Chondrocyte (in vitro differentiated cells): ENCODE results near the gene PLA2G2C. TPM values are rescaled to one million over a fixed set of nuclear protein-coding genes. Genes with fewer than 3 reads are reported as not detected.

Source experiments
- DNase-seq: peaks from one replicate; pipeline ENCODE4 v3.0.0; 2021; ENCODE audit warnings: mixed read lengths, low spot score
- H3K27ac Mint-ChIP-seq: one replicate; pipeline ENCODE4 v1.8.0; 2021; ENCODE audit warnings: mild to moderate bottlenecking, moderate library complexity, mixed read lengths; ENCODE audit not compliant: unreplicated experiment
- H3K27me3 Mint-ChIP-seq: 2 replicates; pipeline ENCODE4 v1.8.0; 2021; ENCODE audit warnings: low read depth, mixed read lengths
- H3K36me3 Mint-ChIP-seq: 2 replicates; pipeline ENCODE4 v1.8.0; 2021; ENCODE audit warnings: low read depth, mixed read lengths
- H3K4me1 Mint-ChIP-seq: 2 replicates; pipeline ENCODE4 v1.8.0; 2021; ENCODE audit warnings: low read depth, mild to moderate bottlenecking, mixed read lengths
- H3K4me3 Mint-ChIP-seq: one replicate; pipeline ENCODE4 v1.8.0; 2021; ENCODE audit warnings: mild to moderate bottlenecking, moderate library complexity, mixed read lengths; ENCODE audit not compliant: unreplicated experiment
- H3K9me3 Mint-ChIP-seq: 2 replicates; pipeline ENCODE4 v1.8.0; 2021; ENCODE audit warnings: low read depth, mixed read lengths
- total RNA-seq: library from RNA; stranded (reverse); gene quantifications from 3 replicates; pipeline ENCODE4 v1.2.1, GENCODE V29; 2021
- TF ChIP-seq, protein P1 (sequence below): fragments of 200-600 bp; sonication (generic); IDR thresholded peaks from 2 replicates; pipeline ENCODE4 v1.5.0; 2021; ENCODE audit warnings: antibody characterized with exemption, mild to moderate bottlenecking, moderate library complexity

PLA2G2C gene
- total RNA-seq, 1 donor from 2014 or later: not detected

DNA sequence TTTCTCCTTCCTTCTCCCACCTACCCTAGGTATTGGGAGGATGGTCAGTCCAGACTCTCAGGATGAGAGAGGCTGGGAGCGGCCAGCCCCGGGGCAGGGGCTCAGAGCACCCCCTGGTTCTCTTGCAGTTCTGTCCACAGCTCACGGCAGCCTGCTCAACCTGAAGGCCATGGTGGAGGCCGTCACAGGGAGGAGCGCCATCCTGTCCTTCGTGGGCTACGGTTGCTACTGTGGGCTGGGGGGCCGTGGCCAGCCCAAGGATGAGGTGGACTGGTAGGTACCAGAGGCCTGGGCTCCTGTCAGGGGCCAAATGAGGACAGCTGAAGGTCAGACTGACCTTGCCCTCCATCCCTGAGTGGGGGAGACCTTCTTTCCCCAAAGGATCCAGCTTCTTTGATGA lies 43.0 kb downstream of the PLA2G2C start:
- H3K4me3 Mint-ChIP-seq: no peak overlapping the region
- H3K27me3 Mint-ChIP-seq: peaks cover 25% of the 10 kb centered on the region
- DNase-seq: peak; percentile 66
- TF ChIP-seq, protein P1, sequence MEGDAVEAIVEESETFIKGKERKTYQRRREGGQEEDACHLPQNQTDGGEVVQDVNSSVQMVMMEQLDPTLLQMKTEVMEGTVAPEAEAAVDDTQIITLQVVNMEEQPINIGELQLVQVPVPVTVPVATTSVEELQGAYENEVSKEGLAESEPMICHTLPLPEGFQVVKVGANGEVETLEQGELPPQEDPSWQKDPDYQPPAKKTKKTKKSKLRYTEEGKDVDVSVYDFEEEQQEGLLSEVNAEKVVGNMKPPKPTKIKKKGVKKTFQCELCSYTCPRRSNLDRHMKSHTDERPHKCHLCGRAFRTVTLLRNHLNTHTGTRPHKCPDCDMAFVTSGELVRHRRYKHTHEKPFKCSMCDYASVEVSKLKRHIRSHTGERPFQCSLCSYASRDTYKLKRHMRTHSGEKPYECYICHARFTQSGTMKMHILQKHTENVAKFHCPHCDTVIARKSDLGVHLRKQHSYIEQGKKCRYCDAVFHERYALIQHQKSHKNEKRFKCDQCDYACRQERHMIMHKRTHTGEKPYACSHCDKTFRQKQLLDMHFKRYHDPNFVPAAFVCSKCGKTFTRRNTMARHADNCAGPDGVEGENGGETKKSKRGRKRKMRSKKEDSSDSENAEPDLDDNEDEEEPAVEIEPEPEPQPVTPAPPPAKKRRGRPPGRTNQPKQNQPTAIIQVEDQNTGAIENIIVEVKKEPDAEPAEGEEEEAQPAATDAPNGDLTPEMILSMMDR: no peak
- no peak overlapping the region for H3K27ac Mint-ChIP-seq
- no peaks in the 10 kb centered on the region for H3K4me1 Mint-ChIP-seq
- no peaks in the 10 kb centered on the region for H3K9me3 Mint-ChIP-seq
- no peaks in the 10 kb centered on the region for H3K36me3 Mint-ChIP-seq

DNA sequence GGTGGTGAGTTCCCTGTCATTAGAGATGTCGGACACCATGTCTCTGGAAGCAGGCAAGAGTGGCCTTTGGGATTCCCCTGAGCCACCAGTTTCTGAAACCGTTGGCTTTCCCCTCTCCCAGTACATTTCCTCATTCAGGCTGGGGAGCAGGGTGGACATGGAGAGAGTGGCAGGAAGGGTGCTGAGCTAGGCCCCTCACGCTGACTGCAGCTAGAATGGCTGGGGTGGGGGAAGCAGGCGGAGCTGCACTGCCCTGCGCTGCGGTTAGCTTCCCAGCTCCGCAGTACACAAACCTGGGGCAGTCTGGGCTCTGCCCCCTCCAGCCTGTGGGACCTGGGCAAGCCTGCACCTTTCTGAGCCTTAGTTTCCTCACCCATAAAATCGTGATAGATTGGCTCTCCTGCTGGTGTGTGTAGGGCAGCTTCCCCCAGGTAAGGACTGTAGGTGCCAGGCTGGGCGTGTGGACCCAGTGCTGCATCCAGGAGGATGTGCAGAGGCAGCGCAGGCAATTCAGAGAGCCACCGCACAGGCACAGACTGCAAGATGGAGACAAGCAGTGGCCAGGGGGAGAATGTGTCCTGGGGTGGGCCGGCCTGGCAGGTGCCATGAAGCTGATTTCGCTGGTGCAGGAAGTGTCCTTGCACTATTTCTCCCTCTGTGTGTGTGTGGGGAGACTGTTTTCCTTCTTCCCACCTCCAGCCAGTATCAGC lies 44.2 kb downstream of the PLA2G2C start:
- peak; percentile 59 for DNase-seq
- H3K4me1 Mint-ChIP-seq: no peaks in the 10 kb centered on the region
- H3K27ac Mint-ChIP-seq: no peak overlapping the region
- peaks cover 25% of the 10 kb centered on the region for H3K27me3 Mint-ChIP-seq
- TF ChIP-seq, protein P1: no peak
- H3K36me3 Mint-ChIP-seq: no peaks in the 10 kb centered on the region
- no peak overlapping the region for H3K4me3 Mint-ChIP-seq
- H3K9me3 Mint-ChIP-seq: no peaks in the 10 kb centered on the region

DNA sequence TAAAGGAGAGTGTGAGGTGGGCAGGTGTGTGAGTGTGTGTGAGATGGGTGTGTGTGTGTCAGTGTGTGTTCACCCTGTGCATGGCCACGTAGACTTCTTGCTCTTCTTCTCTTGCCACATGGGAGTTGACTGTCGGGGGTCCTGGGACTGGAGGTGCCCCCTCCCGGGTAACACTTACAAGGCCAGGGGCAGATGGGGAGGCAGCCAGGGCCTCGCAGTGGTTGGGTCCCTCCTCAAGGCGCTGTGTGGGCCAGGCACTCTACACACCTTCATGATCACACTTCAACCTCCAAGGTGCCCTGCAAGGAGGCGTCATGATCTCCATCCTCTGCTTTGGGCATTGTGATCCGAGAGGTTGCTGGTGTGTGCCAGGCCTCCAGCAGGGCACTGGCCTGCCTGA lies 44.9 kb downstream of the PLA2G2C start:
- Mint-ChIP-seq H3K4me3 (no peak overlapping the region), H3K27ac (no peak overlapping the region), H3K36me3 (no peaks in the 10 kb centered on the region), H3K27me3 (peaks cover 23% of the 10 kb centered on the region), H3K4me1 (no peaks in the 10 kb centered on the region), H3K9me3 (no peaks in the 10 kb centered on the region)
- TF ChIP-seq, protein P1: no peak
- DNase-seq: peak; percentile 58

DNA sequence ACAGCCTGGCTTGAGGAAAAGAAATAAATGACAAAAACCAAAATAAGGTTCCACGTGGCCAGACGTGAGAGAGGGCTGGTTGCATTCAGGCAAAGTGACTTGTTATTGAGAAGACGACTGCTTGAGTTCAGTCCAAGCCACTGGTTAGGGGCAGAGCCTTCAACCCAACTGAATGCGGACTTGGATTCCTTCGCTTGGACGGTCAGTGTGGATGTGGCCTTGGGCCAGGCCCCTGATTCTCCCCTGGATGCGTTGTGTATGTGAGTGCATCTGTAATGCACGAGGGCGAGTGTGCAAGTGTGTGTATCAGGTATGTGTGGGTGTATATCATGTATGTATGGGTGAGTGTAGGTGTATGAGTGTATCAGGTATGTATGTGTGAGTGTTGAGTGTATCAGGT lies 45.3 kb downstream of the PLA2G2C start:
- Mint-ChIP-seq H3K9me3 (no peaks in the 10 kb centered on the region), H3K27me3 (peaks cover 23% of the 10 kb centered on the region), H3K4me3 (no peak overlapping the region), H3K27ac (no peak overlapping the region), H3K36me3 (no peaks in the 10 kb centered on the region), H3K4me1 (no peaks in the 10 kb centered on the region)
- peak; percentile 64 for DNase-seq
- TF ChIP-seq, protein P1: no peak

DNA sequence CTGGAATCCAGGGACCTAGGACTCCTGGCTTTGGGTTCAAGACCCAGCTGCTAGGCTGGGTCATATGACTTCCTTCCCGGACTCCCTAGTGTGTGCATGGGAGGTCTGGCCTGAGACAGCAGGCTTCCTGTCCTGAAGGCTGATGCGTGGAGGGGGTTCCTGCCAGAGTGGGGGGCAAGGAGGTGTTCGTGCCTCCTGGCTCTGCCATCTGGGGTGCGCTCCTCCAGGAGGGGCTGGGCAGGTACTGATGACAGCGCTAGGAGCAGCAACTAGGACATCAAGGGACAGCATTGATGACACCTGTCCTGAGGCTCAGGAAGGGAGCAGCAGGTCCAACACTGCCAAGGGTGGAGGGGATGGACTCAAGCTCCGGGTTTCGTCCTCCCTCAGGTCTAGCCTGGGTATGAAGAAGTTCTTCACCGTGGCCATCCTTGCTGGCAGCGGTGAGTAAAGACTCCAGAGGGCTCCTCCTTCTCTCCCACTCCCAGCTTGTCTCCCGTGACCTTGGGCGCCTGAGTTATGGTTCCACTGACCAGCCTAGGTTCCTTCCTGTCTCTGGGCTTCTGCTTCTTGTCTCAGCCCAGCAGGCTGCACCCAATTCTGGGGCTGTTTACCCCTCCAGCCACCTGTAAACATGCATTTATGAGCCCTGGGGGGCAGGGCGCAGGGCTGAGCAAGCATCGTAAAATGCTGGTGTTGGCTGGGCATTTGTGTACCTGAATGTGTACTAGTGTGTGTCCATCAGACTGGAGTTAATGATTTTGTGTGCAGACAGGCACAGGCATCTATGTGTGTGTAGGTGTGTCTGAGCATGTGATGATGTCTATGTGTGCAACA lies 46.3 kb downstream of the PLA2G2C start:
- no peak overlapping the region for H3K4me3 Mint-ChIP-seq
- H3K9me3 Mint-ChIP-seq: no peaks in the 10 kb centered on the region
- H3K36me3 Mint-ChIP-seq: no peaks in the 10 kb centered on the region
- H3K27me3 Mint-ChIP-seq: peaks cover 23% of the 10 kb centered on the region
- no peak overlapping the region for H3K27ac Mint-ChIP-seq
- TF ChIP-seq, protein P1: no peak
- DNase-seq: peak; percentile 53
- H3K4me1 Mint-ChIP-seq: no peaks in the 10 kb centered on the region
